OCI-LY3 (cell line): Measurements from ENCODE around the gene ENPP1.

Experiments
- H2AFZ ChIP-seq: fragments of 200-600, 300-600 bp; shearing (Covaris generic); 2 replicates; pipeline ENCODE4 v1.6.0; 2014; ENCODE audit warnings: antibody characterized with exemption, low read depth, low read length
- H3K27ac ChIP-seq: fragments of 200-600, 300-600 bp; sonication (generic); 2 replicates; pipeline ENCODE4 v1.5.1; 2014; ENCODE audit warnings: mild to moderate bottlenecking, low read length, moderate library complexity, mixed read lengths
- H3K27me3 ChIP-seq: fragments of 200-600, 300-600 bp; sonication (generic); 2 replicates; pipeline ENCODE4 v1.6.1; 2014; ENCODE audit warnings: low read depth, low read length, mixed read lengths
- H3K36me3 ChIP-seq: fragments of 200-600, 300-600 bp; sonication (generic); replicated peaks from 2 replicates; pipeline ENCODE3; 2014; ENCODE audit warnings: low read depth, low read length, mixed read lengths
- H3K4me1 ChIP-seq: fragments of 300-600, 200-600 bp; sonication (generic); 2 replicates; pipeline ENCODE4 v1.6.1; 2014; ENCODE audit warnings: low read length, mixed read lengths
- H3K4me2 ChIP-seq: fragments of 200-600, 300-600 bp; sonication (generic); 2 replicates; pipeline ENCODE4 v1.6.1; 2014; ENCODE audit warnings: low read length, mixed read lengths
- H3K4me3 ChIP-seq: fragments of 300-600, 200-600 bp; sonication (generic); 2 replicates; pipeline ENCODE4 v1.5.1; 2014; ENCODE audit warnings: antibody characterized with exemption, mild to moderate bottlenecking, low read length, moderate library complexity
- H3K79me2 ChIP-seq: fragments of 300-600, 200-600 bp; shearing (Covaris generic); 2 replicates; pipeline ENCODE4 v1.6.1; 2014; ENCODE audit warnings: mild to moderate bottlenecking, low read length, mixed read lengths
- H3K9ac ChIP-seq: fragments of 300-600, 200-600 bp; shearing (Covaris generic); 2 replicates; pipeline ENCODE4 v1.6.0; 2014; ENCODE audit warnings: mild to moderate bottlenecking, low read length, moderate library complexity
- H3K9me3 ChIP-seq: fragments of 200-600, 300-600 bp; shearing (Covaris generic); 2 replicates; pipeline ENCODE4 v1.6.1; 2014; ENCODE audit warnings: low read length, mixed read lengths; ENCODE audit not compliant: insufficient read depth
- H4K20me1 ChIP-seq: fragments of 200-600, 300-600 bp; sonication (generic); 2 replicates; pipeline ENCODE4 v1.6.1; 2016; ENCODE audit warnings: low read length, mixed read lengths; ENCODE audit not compliant: insufficient read depth
- EZH2phosphoT487 ChIP-seq: fragments of 200-600 bp; shearing (Covaris generic); IDR thresholded peaks from 2 replicates; pipeline ENCODE4 v1.6.1; 2018; ENCODE audit warnings: antibody characterized with exemption, mixed run types, low read depth
- TF ChIP-seq, protein P1 (sequence below): fragments of 200-600, 300-600 bp; sonication (generic); IDR thresholded peaks from 2 replicates; pipeline ENCODE4 v1.5.1; 2014; ENCODE audit warnings: antibody characterized with exemption, low read length, low read depth

The ENPP1 gene

DNA sequence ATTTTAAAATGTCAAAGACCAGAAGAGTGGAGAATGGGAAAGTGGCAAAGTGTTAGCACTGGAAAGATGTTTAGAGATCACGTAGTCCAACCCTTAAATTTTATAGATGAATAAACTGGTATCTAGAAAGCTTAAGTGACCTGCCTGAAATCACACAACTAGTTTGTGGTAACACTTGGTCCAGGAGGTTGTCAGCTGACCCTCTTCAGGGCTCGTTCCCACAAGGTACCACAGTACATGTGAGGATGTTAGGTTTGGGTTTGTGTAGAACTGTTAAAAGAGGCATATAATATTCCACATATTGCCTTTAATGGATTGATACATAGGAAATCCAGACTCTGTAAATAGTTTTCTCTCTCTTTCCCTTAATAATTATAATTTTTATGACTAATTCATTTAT is 39.1 kb downstream of the ENPP1 start:
- Histone ChIP-seq H3K36me3 (no peaks in the 10 kb centered on the region), H3K4me2 (no peak overlapping the region), H3K27ac (no peak overlapping the region), H4K20me1 (no peaks in the 10 kb centered on the region), H3K4me1 (no peaks in the 10 kb centered on the region), H3K4me3 (no peak overlapping the region), H3K9ac (no peak overlapping the region), H3K79me2 (no peaks in the 10 kb centered on the region), H3K27me3 (no peaks in the 10 kb centered on the region), H2AFZ (no peak overlapping the region), H3K9me3 (no peaks in the 10 kb centered on the region)
- TF ChIP-seq, protein P1, sequence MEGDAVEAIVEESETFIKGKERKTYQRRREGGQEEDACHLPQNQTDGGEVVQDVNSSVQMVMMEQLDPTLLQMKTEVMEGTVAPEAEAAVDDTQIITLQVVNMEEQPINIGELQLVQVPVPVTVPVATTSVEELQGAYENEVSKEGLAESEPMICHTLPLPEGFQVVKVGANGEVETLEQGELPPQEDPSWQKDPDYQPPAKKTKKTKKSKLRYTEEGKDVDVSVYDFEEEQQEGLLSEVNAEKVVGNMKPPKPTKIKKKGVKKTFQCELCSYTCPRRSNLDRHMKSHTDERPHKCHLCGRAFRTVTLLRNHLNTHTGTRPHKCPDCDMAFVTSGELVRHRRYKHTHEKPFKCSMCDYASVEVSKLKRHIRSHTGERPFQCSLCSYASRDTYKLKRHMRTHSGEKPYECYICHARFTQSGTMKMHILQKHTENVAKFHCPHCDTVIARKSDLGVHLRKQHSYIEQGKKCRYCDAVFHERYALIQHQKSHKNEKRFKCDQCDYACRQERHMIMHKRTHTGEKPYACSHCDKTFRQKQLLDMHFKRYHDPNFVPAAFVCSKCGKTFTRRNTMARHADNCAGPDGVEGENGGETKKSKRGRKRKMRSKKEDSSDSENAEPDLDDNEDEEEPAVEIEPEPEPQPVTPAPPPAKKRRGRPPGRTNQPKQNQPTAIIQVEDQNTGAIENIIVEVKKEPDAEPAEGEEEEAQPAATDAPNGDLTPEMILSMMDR = no peak

DNA sequence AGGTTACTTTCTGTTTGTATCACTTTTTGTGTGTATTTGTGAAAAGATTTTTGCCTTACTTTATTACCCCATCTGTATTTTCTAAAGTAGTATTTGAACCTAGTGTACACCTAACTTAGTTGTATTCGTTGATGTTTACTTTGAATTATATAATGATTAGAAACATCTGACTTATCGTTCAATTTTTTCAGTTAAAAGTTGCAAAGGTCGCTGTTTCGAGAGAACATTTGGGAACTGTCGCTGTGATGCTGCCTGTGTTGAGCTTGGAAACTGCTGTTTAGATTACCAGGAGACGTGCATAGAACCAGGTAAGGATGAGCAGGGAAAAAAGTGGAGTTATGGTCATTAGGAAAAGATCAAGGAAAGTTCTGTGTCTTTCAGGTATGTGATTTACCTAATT is 42.0 kb downstream of the ENPP1 start:
- no peaks in the 10 kb centered on the region for H3K36me3 ChIP-seq
- no peaks in the 10 kb centered on the region for H3K9me3 ChIP-seq
- H3K27ac ChIP-seq = no peak overlapping the region
- no peak overlapping the region for H2AFZ ChIP-seq
- TF ChIP-seq EZH2phosphoT487 = no peak
- TF ChIP-seq, protein P1 = no peak
- H3K4me2 ChIP-seq = no peak overlapping the region
- H3K9ac ChIP-seq = no peak overlapping the region
- H3K27me3 ChIP-seq = no peaks in the 10 kb centered on the region
- no peaks in the 10 kb centered on the region for H4K20me1 ChIP-seq
- H3K79me2 ChIP-seq = no peaks in the 10 kb centered on the region
- no peaks in the 10 kb centered on the region for H3K4me1 ChIP-seq
- H3K4me3 ChIP-seq = no peak overlapping the region

DNA sequence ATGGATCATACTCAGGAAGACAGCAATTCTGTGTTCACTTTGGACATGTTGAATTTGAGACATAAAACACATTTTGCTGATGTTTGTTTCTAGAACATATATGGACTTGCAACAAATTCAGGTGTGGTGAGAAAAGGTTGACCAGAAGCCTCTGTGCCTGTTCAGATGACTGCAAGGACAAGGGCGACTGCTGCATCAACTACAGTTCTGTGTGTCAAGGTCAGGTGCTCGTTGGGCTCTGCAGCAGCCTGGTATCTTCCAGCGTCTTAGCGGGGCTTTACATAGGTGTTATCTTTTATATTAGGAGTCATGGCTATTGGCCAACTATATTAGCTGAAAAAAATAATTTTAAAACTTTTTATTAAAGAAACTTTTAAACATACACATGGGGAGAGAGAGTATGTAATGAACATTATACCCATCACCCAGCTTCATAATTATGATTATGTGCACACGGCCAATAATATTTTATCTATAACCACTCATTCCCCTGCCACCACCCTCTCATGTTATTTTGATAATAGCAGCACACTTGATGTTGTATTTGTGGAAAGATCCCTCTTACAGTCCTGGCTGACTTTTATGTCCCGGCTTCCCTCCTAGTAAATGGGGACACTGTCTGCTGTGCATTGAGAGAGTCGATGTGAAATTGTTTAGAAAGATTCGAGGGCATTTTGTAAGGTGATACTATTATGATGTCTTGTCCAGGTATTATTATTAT is 43.4 kb downstream of the ENPP1 start:
- H3K9ac ChIP-seq = no peak overlapping the region
- no peak overlapping the region for H3K4me2 ChIP-seq
- H3K36me3 ChIP-seq = no peaks in the 10 kb centered on the region
- TF ChIP-seq, protein P1 = no peak
- TF ChIP-seq EZH2phosphoT487 = no peak
- no peaks in the 10 kb centered on the region for H4K20me1 ChIP-seq
- no peak overlapping the region for H3K4me3 ChIP-seq
- no peaks in the 10 kb centered on the region for H3K79me2 ChIP-seq
- H3K9me3 ChIP-seq = no peaks in the 10 kb centered on the region
- H2AFZ ChIP-seq = no peak overlapping the region
- no peaks in the 10 kb centered on the region for H3K4me1 ChIP-seq
- H3K27me3 ChIP-seq = no peaks in the 10 kb centered on the region
- no peak overlapping the region for H3K27ac ChIP-seq

DNA sequence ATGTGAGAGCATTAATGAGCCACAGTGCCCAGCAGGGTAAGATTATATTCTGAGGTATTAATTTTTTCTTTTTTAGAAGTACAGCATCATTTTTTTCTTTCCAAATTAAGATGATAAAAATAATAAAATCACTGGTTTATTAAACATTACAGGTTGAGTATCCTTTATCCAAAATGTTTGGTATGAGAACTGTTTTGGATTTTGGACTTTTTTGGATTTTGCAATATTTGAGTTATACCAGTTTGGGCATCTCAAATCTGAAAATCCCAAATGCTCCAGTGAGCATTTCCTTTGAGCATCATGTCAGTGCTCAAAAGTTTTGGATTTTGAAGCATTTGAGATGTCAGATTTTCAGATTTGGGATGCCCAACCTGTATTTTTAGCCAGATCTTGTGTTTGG is 44.4 kb downstream of the ENPP1 start:
- Histone ChIP-seq H3K27me3 (no peaks in the 10 kb centered on the region), H3K4me2 (no peak overlapping the region), H3K27ac (no peak overlapping the region), H3K4me3 (no peak overlapping the region), H3K9ac (no peak overlapping the region), H4K20me1 (no peaks in the 10 kb centered on the region), H3K9me3 (no peaks in the 10 kb centered on the region), H3K4me1 (no peaks in the 10 kb centered on the region), H3K79me2 (no peaks in the 10 kb centered on the region), H2AFZ (no peak overlapping the region), H3K36me3 (no peaks in the 10 kb centered on the region)
- no peak for TF ChIP-seq EZH2phosphoT487
- TF ChIP-seq, protein P1 = no peak
